B cell (primary cell): ENCODE data around the gene ESPNL.

Experiments
- EZH2 ChIP-seq: IDR thresholded peaks from 2 replicates; pipeline ENCODE4 v1.6.1; 2012; ENCODE audit warnings: borderline replicate concordance, low read depth, mild to moderate bottlenecking, moderate library complexity, low read length; ENCODE audit not compliant: insufficient read depth, poor library complexity, severe bottlenecking
- TF ChIP-seq, protein P1 (sequence below): fragments of 200-600 bp; IDR thresholded peaks from one replicate; pipeline ENCODE4 v1.8.0; 2022; ENCODE audit warnings: antibody characterized with exemption, mild to moderate bottlenecking

DNA sequence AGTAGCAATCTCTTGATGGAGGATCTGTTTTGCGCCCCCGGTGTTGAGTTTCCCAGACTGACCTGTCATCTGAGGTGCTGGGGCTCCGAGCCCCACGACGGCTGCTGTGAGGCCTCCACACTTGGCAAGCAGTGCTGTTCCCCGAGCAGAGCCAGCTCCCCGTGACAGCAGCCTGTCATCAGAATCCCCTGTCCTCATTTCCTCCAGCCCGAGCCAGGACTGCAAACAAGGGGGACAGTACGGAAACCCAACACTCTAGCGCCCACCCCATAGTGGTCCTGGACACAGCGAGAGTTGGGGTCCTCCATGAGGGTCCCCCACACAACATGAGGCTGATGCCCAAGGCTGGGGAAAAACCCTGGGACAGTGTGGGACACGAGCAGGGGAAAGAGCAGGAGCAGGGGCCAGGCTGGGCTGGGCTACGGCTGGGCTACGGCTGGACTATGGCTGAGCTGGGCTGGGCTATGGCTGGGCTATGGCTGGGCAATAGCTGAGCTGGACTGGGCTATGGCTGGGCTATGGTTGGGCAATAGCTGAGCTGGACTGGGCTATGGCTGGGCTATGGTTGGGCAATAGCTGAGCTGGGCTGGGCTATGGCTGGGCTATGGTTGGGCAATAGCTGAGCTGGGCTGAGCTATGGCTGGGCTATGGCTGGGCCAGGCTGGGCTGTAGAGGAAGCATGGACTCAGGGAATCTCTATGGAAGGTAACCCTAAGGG, 36.8 kb downstream of the ESPNL start:
- TF ChIP-seq, protein P1, sequence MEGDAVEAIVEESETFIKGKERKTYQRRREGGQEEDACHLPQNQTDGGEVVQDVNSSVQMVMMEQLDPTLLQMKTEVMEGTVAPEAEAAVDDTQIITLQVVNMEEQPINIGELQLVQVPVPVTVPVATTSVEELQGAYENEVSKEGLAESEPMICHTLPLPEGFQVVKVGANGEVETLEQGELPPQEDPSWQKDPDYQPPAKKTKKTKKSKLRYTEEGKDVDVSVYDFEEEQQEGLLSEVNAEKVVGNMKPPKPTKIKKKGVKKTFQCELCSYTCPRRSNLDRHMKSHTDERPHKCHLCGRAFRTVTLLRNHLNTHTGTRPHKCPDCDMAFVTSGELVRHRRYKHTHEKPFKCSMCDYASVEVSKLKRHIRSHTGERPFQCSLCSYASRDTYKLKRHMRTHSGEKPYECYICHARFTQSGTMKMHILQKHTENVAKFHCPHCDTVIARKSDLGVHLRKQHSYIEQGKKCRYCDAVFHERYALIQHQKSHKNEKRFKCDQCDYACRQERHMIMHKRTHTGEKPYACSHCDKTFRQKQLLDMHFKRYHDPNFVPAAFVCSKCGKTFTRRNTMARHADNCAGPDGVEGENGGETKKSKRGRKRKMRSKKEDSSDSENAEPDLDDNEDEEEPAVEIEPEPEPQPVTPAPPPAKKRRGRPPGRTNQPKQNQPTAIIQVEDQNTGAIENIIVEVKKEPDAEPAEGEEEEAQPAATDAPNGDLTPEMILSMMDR = no peak
- no peak for TF ChIP-seq EZH2
